ENCODE results near the gene ZFAND3. TPM values are rescaled to one million over a fixed set of nuclear protein-coding genes. Genes with fewer than 3 reads are reported as not detected.

Gene ZFAND3
- total and polyA plus RNA-seq, 3 donors from 2014 or later, result 104 to 329 (median 109) TPM

- TF ChIP-seq POLR2A (IDR thresholded peaks at IDR 0.05) (no peak), CTCF (IDR thresholded peaks at IDR 0.05) (peak in 2 of 3 experiments; percentile 4 to 24)
- intact Hi-C loops (cut with DNase I; ENCODE audit: low total_unique reads), result no loop called here
- H3K27me3 ChIP-seq, result no peaks in the 10 kb centered on the region
- no peak overlapping the region for H3K4me3 ChIP-seq
- H3K4me1 ChIP-seq, result peaks cover 3% of the 10 kb centered on the region
- no peaks in the 10 kb centered on the region for H3K9me3 ChIP-seq
- H3K27ac ChIP-seq, result no peak overlapping the region
- 63 to 77% methylated on average over 5 to 6 of the region's 6 CpGs for WGBS, 2 donors
- peak; percentile 70 for DNase-seq
- no peaks in the 10 kb centered on the region for H3K36me3 ChIP-seq (ENCODE audit: low read depth, missing control alignments)
Measured at GRCh38 chr6:37807656-37808055, 11.9 kb upstream of the ZFAND3 start.

GRCh38 chr6:37809197-37809543 lies 10.4 kb upstream of the ZFAND3 start:
- Histone ChIP-seq H3K4me1 (peaks cover 3% of the 10 kb centered on the region), H3K36me3 (ENCODE audit: low read depth, missing control alignments) (no peaks in the 10 kb centered on the region), H3K27me3 (no peaks in the 10 kb centered on the region), H3K4me3 (no peak overlapping the region), H3K9me3 (no peaks in the 10 kb centered on the region), H3K27ac (no peak overlapping the region)
- WGBS, 2 donors, result 43 to 48% methylated on average over 3 of the region's 3 CpGs
- intact Hi-C loops (cut with DNase I; ENCODE audit: low total_unique reads), result no loop called here
- no peak for TF ChIP-seq CTCF (IDR thresholded peaks at IDR 0.05)
- TF ChIP-seq POLR2A (IDR thresholded peaks at IDR 0.05), result no peak
- peak; percentile 44 for DNase-seq

- no peak overlapping the region for H3K4me3 ChIP-seq
- H3K4me1 ChIP-seq, result peaks cover 3% of the 10 kb centered on the region
- no peaks in the 10 kb centered on the region for H3K27me3 ChIP-seq
- intact Hi-C loops (cut with DNase I; ENCODE audit: low total_unique reads), result no loop called here
- DNase-seq, result no peak
- H3K36me3 ChIP-seq (ENCODE audit: low read depth, missing control alignments), result no peaks in the 10 kb centered on the region
- no peak overlapping the region for H3K27ac ChIP-seq
- WGBS, 2 donors, result 88 to 90% methylated on average over 1 of the region's 1 CpG
- TF ChIP-seq POLR2A (IDR thresholded peaks at IDR 0.05), result no peak
- TF ChIP-seq CTCF (IDR thresholded peaks at IDR 0.05), result no peak
- no peaks in the 10 kb centered on the region for H3K9me3 ChIP-seq
Measured at GRCh38 chr6:37812841-37813240, 6.7 kb upstream of the ZFAND3 start.

- 92 to 95% methylated on average over 6 of the region's 6 CpGs for WGBS, 2 donors
- no peak for TF ChIP-seq POLR2A (IDR thresholded peaks at IDR 0.05)
- no peak for TF ChIP-seq CTCF (IDR thresholded peaks at IDR 0.05)
- Histone ChIP-seq H3K4me3 (no peak overlapping the region), H3K9me3 (no peaks in the 10 kb centered on the region), H3K27me3 (no peaks in the 10 kb centered on the region), H3K27ac (no peak overlapping the region), H3K36me3 (ENCODE audit: low read depth, missing control alignments) (no peaks in the 10 kb centered on the region), H3K4me1 (no peaks in the 10 kb centered on the region)
- intact Hi-C loops (cut with DNase I; ENCODE audit: low total_unique reads), result no loop called here
- DNase-seq, result no peak
Measured at GRCh38 chr6:37814374-37814773, 5.2 kb upstream of the ZFAND3 start.

- peaks cover 13% of the 10 kb centered on the region for H3K4me1 ChIP-seq
- no peaks in the 10 kb centered on the region for H3K9me3 ChIP-seq
- H3K4me3 ChIP-seq, result no peak overlapping the region
- no peak for DNase-seq
- TF ChIP-seq CTCF (IDR thresholded peaks at IDR 0.05), result no peak
- no peak for TF ChIP-seq POLR2A (IDR thresholded peaks at IDR 0.05)
- H3K27me3 ChIP-seq, result no peaks in the 10 kb centered on the region
- intact Hi-C loops (cut with DNase I; ENCODE audit: low total_unique reads), result no loop called here
- 56 to 59% methylated on average over 7 of the region's 7 CpGs for WGBS, 2 donors
- H3K27ac ChIP-seq, result no peak overlapping the region
- no peaks in the 10 kb centered on the region for H3K36me3 ChIP-seq (ENCODE audit: low read depth, missing control alignments)
Measured at GRCh38 chr6:37816599-37817375, 2.7 kb upstream of the ZFAND3 start.

Data from testis (tissue), 3 donors.